MM.1S (cell line): Measurements from ENCODE around the gene RASGEF1C.
A peak's percentile ranks its signal among the peaks of the same experiment; 100 is the strongest.

ENCODE experiments used
- DNase-seq: peaks from one replicate; pipeline ENCODE4 v3.0.0-alpha.2; 2015
- H2AFZ ChIP-seq: fragments of 300-600 bp; sonication (generic); 2 replicates; pipeline ENCODE4 v1.6.0; 2016; ENCODE audit warnings: antibody characterized with exemption, low read length
- H3F3A ChIP-seq: fragments of 300-600 bp; sonication (generic); 2 replicates; pipeline ENCODE4 v1.6.1; 2016; ENCODE audit warnings: mild to moderate bottlenecking, antibody characterized with exemption, low read length, moderate library complexity, mixed read lengths; ENCODE audit not compliant: insufficient read depth
- H3K27ac ChIP-seq: fragments of 300-600 bp; sonication (generic); 2 replicates; pipeline ENCODE4 v1.5.1; 2016; ENCODE audit warnings: mild to moderate bottlenecking, low read length
- H3K27me3 ChIP-seq: fragments of 300-600 bp; sonication (generic); replicated peaks from 2 replicates; pipeline ENCODE4 v1.6.0; 2016; ENCODE audit warnings: low read length; ENCODE audit not compliant: insufficient read depth
- H3K36me3 ChIP-seq: fragments of 300-600 bp; sonication (generic); replicated peaks from 2 replicates; pipeline ENCODE4 v1.6.1; 2016; ENCODE audit warnings: mild to moderate bottlenecking, low read length, mixed read lengths; ENCODE audit not compliant: insufficient read depth
- H3K4me1 ChIP-seq: fragments of 300-600 bp; sonication (generic); 2 replicates; pipeline ENCODE4 v1.6.1; 2016; ENCODE audit warnings: low read length, mixed read lengths
- H3K4me2 ChIP-seq: fragments of 300-600 bp; sonication (generic); 2 replicates; pipeline ENCODE4 v1.6.0; 2016; ENCODE audit warnings: low read depth, low read length
- H3K4me3 ChIP-seq: fragments of 300-600 bp; sonication (generic); 2 replicates; pipeline ENCODE4 v1.5.1; 2016; ENCODE audit warnings: low read length, mixed read lengths
- H3K79me2 ChIP-seq: fragments of 300-600 bp; sonication (generic); 2 replicates; pipeline ENCODE4 v1.6.1; 2016; ENCODE audit warnings: mixed run types, low read length, mixed read lengths
- H3K9ac ChIP-seq: fragments of 300-600 bp; sonication (generic); 2 replicates; pipeline ENCODE4 v1.6.1; 2016; ENCODE audit warnings: low read length, mixed read lengths
- H3K9me2 ChIP-seq: fragments of 300-600 bp; sonication (generic); replicated peaks from 2 replicates; pipeline ENCODE4 v1.6.1; 2016; ENCODE audit warnings: mild to moderate bottlenecking, low read length, mixed read lengths; ENCODE audit not compliant: insufficient read depth
- H3K9me3 ChIP-seq: fragments of 300-600 bp; sonication (generic); replicated peaks from 2 replicates; pipeline ENCODE4 v1.6.1; 2016; ENCODE audit warnings: mild to moderate bottlenecking, low read length, mixed read lengths; ENCODE audit not compliant: insufficient read depth
- H4K20me1 ChIP-seq: fragments of 300-600 bp; sonication (generic); 2 replicates; pipeline ENCODE4 v1.6.1; 2016; ENCODE audit warnings: mild to moderate bottlenecking, low read length, moderate library complexity, mixed read lengths; ENCODE audit not compliant: insufficient read depth
- EZH2 ChIP-seq: fragments of 300-600 bp; sonication (generic); optimal IDR thresholded peaks from 2 replicates; pipeline ENCODE3; 2017; ENCODE audit warnings: low read depth, mild to moderate bottlenecking, antibody characterized with exemption, low read length, mixed read lengths
- EZH2phosphoT487 ChIP-seq: fragments of 300-600 bp; sonication (generic); IDR thresholded peaks from 2 replicates; pipeline ENCODE4 v1.6.1; 2018; ENCODE audit warnings: antibody characterized with exemption, low read length
- TF ChIP-seq, protein P1 (sequence below): fragments of 300-600 bp; sonication (generic); IDR thresholded peaks from 2 replicates; pipeline ENCODE4 v1.5.1; 2016; ENCODE audit warnings: antibody characterized with exemption, low read length, mixed read lengths

RASGEF1C gene

DNA sequence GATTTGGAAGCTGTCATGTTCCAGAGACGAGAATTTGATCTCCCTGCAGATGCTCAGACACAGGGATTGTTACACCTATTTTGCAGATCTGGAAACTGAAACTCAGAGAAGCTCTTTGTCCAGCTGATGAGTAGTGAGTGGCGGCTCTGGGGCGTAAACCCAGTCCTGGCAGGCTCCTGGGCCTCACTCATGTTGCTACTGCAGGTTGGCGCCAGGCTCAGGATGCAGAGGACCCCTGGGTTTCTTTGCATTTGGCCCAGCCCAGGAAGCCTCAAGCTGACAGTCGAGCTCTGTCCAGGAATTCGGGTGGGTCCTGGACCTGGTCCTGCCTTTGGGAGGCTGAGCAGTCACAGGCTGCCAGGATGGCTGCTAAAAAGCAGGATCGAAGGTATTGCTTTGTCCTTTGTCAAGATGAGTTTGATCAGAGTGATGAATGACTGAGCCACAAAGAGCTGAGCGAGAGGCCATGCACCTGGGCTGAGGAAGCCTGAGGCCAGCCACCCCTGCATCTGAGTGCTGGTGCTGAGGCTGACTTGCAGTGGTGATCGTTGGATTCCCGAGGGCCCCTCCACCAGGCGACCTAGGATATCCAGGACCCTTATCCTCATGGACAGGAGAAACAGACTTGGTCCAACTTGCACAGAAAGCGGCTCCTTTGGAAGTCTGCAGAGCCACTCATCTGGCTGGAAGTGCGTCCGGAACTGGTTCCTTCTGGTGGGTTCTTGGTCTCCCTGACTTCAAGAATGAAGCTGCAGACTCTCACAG lies 129.1 kb downstream of the RASGEF1C start:
- H3K9me3 ChIP-seq = no peaks in the 10 kb centered on the region
- H3K4me1 ChIP-seq = peaks cover 14% of the 10 kb centered on the region
- no peaks in the 10 kb centered on the region for H3K79me2 ChIP-seq
- 0 out of 2 replicates have a peak overlapping the region, but pooled peaks have one; percentile 26 for H2AFZ ChIP-seq
- 0 out of 2 replicates have a peak, but pooled peaks cover 3% of the 10 kb centered on the region for H3F3A ChIP-seq
- peak overlapping the region; percentile 25; the same call in 1 of the 2 replicates for H3K4me2 ChIP-seq
- H3K27ac ChIP-seq = peak overlapping the region; percentile 13; the same call in 1 of the 2 replicates
- H3K36me3 ChIP-seq = no peaks in the 10 kb centered on the region
- no peak overlapping the region for H3K9ac ChIP-seq
- H3K4me3 ChIP-seq = no peak overlapping the region
- TF ChIP-seq EZH2phosphoT487 = no peak
- no peak for TF ChIP-seq EZH2
- TF ChIP-seq, protein P1, sequence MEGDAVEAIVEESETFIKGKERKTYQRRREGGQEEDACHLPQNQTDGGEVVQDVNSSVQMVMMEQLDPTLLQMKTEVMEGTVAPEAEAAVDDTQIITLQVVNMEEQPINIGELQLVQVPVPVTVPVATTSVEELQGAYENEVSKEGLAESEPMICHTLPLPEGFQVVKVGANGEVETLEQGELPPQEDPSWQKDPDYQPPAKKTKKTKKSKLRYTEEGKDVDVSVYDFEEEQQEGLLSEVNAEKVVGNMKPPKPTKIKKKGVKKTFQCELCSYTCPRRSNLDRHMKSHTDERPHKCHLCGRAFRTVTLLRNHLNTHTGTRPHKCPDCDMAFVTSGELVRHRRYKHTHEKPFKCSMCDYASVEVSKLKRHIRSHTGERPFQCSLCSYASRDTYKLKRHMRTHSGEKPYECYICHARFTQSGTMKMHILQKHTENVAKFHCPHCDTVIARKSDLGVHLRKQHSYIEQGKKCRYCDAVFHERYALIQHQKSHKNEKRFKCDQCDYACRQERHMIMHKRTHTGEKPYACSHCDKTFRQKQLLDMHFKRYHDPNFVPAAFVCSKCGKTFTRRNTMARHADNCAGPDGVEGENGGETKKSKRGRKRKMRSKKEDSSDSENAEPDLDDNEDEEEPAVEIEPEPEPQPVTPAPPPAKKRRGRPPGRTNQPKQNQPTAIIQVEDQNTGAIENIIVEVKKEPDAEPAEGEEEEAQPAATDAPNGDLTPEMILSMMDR = no peak
- DNase-seq = no peak
- H3K9me2 ChIP-seq = no peaks in the 10 kb centered on the region
- H3K27me3 ChIP-seq = 0 out of 2 replicates have a peak, but pooled peaks cover 3% of the 10 kb centered on the region
- H4K20me1 ChIP-seq = no peaks in the 10 kb centered on the region

DNA sequence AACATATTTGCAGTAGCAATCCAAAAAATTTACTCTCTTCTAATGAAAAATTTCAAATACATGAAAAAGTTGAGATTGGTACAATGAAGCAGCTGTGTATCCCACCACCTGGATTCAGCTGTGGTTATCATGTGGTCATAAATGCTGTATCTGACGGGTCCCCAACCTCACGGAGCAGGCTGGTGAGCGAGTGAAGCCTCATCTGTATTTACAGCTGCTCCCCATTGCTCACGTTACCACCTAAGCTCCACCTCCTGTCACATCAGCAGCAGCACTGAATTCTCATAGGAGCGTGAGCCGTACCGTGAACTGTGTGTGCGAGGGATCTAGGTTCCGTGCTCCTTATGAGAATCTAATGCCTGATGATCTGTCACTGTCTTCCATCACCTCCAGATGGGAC lies 130.7 kb downstream of the RASGEF1C start:
- H3K27ac ChIP-seq = no peak overlapping the region
- no peak overlapping the region for H2AFZ ChIP-seq
- no peak overlapping the region for H3K4me3 ChIP-seq
- no peak overlapping the region for H3K9ac ChIP-seq
- no peaks in the 10 kb centered on the region for H3K9me3 ChIP-seq
- no peaks in the 10 kb centered on the region for H3K79me2 ChIP-seq
- 0 out of 2 replicates have a peak, but pooled peaks cover 3% of the 10 kb centered on the region for H3F3A ChIP-seq
- peaks cover 11% of the 10 kb centered on the region for H3K4me1 ChIP-seq
- H3K36me3 ChIP-seq = no peaks in the 10 kb centered on the region
- H4K20me1 ChIP-seq = no peaks in the 10 kb centered on the region
- H3K27me3 ChIP-seq = 0 out of 2 replicates have a peak, but pooled peaks cover 3% of the 10 kb centered on the region
- H3K9me2 ChIP-seq = no peaks in the 10 kb centered on the region
- no peak for DNase-seq
- no peak overlapping the region for H3K4me2 ChIP-seq
- TF ChIP-seq, protein P1 = no peak
- TF ChIP-seq EZH2 (no peak), EZH2phosphoT487 (no peak)

DNA sequence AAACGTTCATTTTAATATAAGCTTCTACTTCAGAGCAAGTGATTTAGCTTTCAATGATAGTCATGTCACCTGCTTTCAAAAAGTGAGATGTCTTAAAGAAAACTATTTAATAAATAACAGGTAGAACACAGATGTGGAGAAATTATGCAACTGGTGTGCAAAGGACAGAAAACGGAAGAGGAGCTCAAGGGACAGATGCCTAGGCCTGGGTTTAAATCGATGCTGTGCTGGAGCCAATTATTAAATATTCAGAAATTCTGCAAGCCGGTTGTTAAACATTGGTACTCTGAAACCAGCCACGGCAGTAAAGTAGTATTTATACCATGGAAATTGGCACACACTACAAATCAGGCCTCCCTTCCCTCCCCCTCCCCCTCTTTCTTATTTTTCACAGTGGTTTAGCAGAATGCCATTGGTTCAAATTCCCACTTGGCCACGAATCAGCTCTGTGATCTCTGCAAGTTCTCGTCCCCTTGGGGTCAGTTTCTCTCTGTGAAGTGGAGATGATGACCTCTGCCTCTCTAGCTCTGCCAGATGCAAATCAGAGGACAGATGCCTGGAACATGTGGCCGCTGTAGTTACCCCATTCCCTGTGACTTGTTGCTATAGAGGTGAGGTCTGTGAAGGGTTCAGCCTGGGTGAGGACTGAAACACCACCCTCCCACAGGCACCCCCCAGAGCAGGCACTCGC lies 131.3 kb downstream of the RASGEF1C start:
- peaks cover 11% of the 10 kb centered on the region for H3K4me1 ChIP-seq
- H3F3A ChIP-seq = 0 out of 2 replicates have a peak, but pooled peaks cover 3% of the 10 kb centered on the region
- H3K9ac ChIP-seq = no peak overlapping the region
- H3K4me3 ChIP-seq = no peak overlapping the region
- no peaks in the 10 kb centered on the region for H3K79me2 ChIP-seq
- H3K27ac ChIP-seq = no peak overlapping the region
- no peak for DNase-seq
- H3K4me2 ChIP-seq = no peak overlapping the region
- H3K27me3 ChIP-seq = 0 out of 2 replicates have a peak, but pooled peaks cover 3% of the 10 kb centered on the region
- TF ChIP-seq, protein P1 = no peak
- TF ChIP-seq EZH2phosphoT487 (no peak), EZH2 (no peak)
- H3K9me3 ChIP-seq = no peaks in the 10 kb centered on the region
- no peaks in the 10 kb centered on the region for H3K9me2 ChIP-seq
- H3K36me3 ChIP-seq = no peaks in the 10 kb centered on the region
- H2AFZ ChIP-seq = no peak overlapping the region
- no peaks in the 10 kb centered on the region for H4K20me1 ChIP-seq
